22Rv1 (cell line): ENCODE measurements around the gene HTR4.

ENCODE experiments used
- H3K27ac ChIP-seq: fragments of 450-650 bp; 2 replicates; pipeline ENCODE4 v1.5.1; 2017
- ZFX ChIP-seq: fragments of 450-650 bp; IDR thresholded peaks from 2 replicates; pipeline ENCODE4 v1.6.1; 2017; ENCODE audit warnings: antibody characterized with exemption, borderline replicate concordance
- TF ChIP-seq, protein P1 (sequence below): fragments of 450-650 bp; IDR thresholded peaks from 2 replicates; pipeline ENCODE4 v1.5.1; 2017; ENCODE audit warnings: mild to moderate bottlenecking

The HTR4 gene

GRCh38 chr5:148459669-148460068 lies 194.7 kb downstream of the HTR4 start:
- no peak overlapping the region for H3K27ac ChIP-seq
- TF ChIP-seq, protein P1, sequence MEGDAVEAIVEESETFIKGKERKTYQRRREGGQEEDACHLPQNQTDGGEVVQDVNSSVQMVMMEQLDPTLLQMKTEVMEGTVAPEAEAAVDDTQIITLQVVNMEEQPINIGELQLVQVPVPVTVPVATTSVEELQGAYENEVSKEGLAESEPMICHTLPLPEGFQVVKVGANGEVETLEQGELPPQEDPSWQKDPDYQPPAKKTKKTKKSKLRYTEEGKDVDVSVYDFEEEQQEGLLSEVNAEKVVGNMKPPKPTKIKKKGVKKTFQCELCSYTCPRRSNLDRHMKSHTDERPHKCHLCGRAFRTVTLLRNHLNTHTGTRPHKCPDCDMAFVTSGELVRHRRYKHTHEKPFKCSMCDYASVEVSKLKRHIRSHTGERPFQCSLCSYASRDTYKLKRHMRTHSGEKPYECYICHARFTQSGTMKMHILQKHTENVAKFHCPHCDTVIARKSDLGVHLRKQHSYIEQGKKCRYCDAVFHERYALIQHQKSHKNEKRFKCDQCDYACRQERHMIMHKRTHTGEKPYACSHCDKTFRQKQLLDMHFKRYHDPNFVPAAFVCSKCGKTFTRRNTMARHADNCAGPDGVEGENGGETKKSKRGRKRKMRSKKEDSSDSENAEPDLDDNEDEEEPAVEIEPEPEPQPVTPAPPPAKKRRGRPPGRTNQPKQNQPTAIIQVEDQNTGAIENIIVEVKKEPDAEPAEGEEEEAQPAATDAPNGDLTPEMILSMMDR, result no peak
- TF ChIP-seq ZFX, result no peak

- TF ChIP-seq, protein P1, result no peak
- no peak for TF ChIP-seq ZFX
- H3K27ac ChIP-seq, result no peak overlapping the region
Observed at GRCh38 chr5:148458036-148458888, 196.1 kb downstream of the HTR4 start.

- H3K27ac ChIP-seq, result no peak overlapping the region
- TF ChIP-seq, protein P1, result peak; percentile 31
- TF ChIP-seq ZFX, result no peak
Observed at GRCh38 chr5:148457183-148457620, 197.1 kb downstream of the HTR4 start.

GRCh38 chr5:148455185-148455584 lies 199.1 kb downstream of the HTR4 start:
- no peak for TF ChIP-seq ZFX
- H3K27ac ChIP-seq, result no peak overlapping the region

DNA sequence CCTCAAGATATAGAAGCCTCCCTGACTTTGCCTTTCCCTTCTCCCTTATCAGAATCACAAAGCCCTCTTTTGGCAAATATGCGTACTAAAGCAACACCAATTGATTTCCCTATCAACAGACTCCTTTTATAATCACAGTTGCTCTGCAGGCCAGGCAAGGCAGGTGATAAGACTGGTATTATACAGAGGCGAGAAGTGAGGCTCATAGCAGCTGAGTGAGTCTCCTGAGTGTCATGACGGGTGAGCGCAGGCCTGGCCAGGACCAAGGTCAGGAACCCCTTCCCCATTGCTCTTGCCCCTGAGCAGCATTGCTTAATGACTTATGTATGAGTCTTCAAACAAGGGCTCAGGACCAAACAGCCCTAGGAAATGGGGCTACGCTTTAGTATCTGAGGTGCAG lies 199.8 kb downstream of the HTR4 start:
- TF ChIP-seq, protein P1, result no peak
- no peak for TF ChIP-seq ZFX
- H3K27ac ChIP-seq, result no peak overlapping the region

GRCh38 chr5:148452499-148453193 lies 201.7 kb downstream of the HTR4 start:
- H3K27ac ChIP-seq, result no peak overlapping the region
- TF ChIP-seq ZFX, result no peak

GRCh38 chr5:148446611-148447010 lies 207.7 kb downstream of the HTR4 start:
- no peak for TF ChIP-seq ZFX
- TF ChIP-seq, protein P1, result no peak
- no peak overlapping the region for H3K27ac ChIP-seq

DNA sequence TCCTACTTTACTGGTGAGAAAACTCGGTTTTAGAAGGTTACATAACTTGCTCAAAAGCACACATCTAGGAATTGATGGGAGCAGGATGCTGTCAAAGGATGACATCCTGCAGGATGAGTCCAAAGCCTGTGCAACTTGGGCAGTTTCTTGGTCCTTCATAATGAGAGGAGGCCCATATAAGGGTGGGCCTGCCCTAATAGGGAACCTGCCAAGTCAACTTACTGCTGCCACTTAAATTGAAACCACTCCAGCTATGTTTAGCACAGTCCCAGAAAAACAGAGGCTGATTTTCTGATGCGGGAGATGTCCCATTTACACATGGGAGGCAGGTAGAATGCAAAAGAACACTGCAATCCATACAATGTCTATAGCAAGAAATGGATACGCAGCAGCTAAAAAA lies 208.7 kb downstream of the HTR4 start:
- TF ChIP-seq, protein P1, result no peak
- no peak for TF ChIP-seq ZFX
- no peak overlapping the region for H3K27ac ChIP-seq
